Measurements from ENCODE around the gene TAB3.
"Not testable (repeated sequence)": the region's sequence is repeated elsewhere in the genome, so short reads cannot be mapped to it uniquely, and the experiment has no call there.

The TAB3 gene

GRCh38 chrX:30799327-30799726 lies 89.7 kb downstream of the TAB3 start:
- H3K27ac ChIP-seq (ENCODE audit: low read depth, low read length): no peak overlapping the region
- H3K9me3 ChIP-seq (ENCODE audit: control insufficient read depth in 1 of 2, low read length in 2 of 2): no peaks in the 10 kb centered on the region
- no peak overlapping the region for H3K9ac ChIP-seq (ENCODE audit: low read depth in 1 of 2, low read length in 2 of 2)
- H3K4me1 ChIP-seq (ENCODE audit: control insufficient read depth in 1 of 2, insufficient read depth in 2 of 2, low read length in 2 of 2): no peaks in the 10 kb centered on the region
- H3K27me3 ChIP-seq (ENCODE audit: control insufficient read depth in 1 of 2, insufficient read depth in 2 of 2, low read length in 2 of 2): no peaks in the 10 kb centered on the region
- no peaks in the 10 kb centered on the region for H3K36me3 ChIP-seq (ENCODE audit: control insufficient read depth in 1 of 2, insufficient read depth in 2 of 2, low read length in 2 of 2)
- H3K4me3 ChIP-seq (ENCODE audit: low read depth in 1 of 2, low read length in 2 of 2): no peak overlapping the region

GRCh38 chrX:30798810-30799209 lies 90.2 kb downstream of the TAB3 start:
- H3K9me3 ChIP-seq (ENCODE audit: control insufficient read depth in 1 of 2, low read length in 2 of 2): no peaks in the 10 kb centered on the region

GRCh38 chrX:30797301-30797700 lies 91.8 kb downstream of the TAB3 start:
- not testable (repeated sequence) for H3K27me3 ChIP-seq (ENCODE audit: control insufficient read depth in 1 of 2, insufficient read depth in 2 of 2, low read length in 2 of 2); H3K9ac ChIP-seq (ENCODE audit: low read depth in 1 of 2, low read length in 2 of 2); H3K27ac ChIP-seq (ENCODE audit: low read depth, low read length); H3K36me3 ChIP-seq (ENCODE audit: control insufficient read depth in 1 of 2, insufficient read depth in 2 of 2, low read length in 2 of 2); H3K4me3 ChIP-seq (ENCODE audit: low read depth in 1 of 2, low read length in 2 of 2); H3K4me1 ChIP-seq (ENCODE audit: control insufficient read depth in 1 of 2, insufficient read depth in 2 of 2, low read length in 2 of 2); H3K9me3 ChIP-seq (ENCODE audit: control insufficient read depth in 1 of 2, low read length in 2 of 2)

More at GRCh38 chrX:30798810-30799209, 90.2 kb downstream of the TAB3 start:
- Histone ChIP-seq H3K4me1 (ENCODE audit: control insufficient read depth in 1 of 2, insufficient read depth in 2 of 2, low read length in 2 of 2) (no peaks in the 10 kb centered on the region), H3K27ac (ENCODE audit: low read depth, low read length) (no peak overlapping the region), H3K4me3 (ENCODE audit: low read depth in 1 of 2, low read length in 2 of 2) (no peak overlapping the region), H3K36me3 (ENCODE audit: control insufficient read depth in 1 of 2, insufficient read depth in 2 of 2, low read length in 2 of 2) (no peaks in the 10 kb centered on the region), H3K27me3 (ENCODE audit: control insufficient read depth in 1 of 2, insufficient read depth in 2 of 2, low read length in 2 of 2) (no peaks in the 10 kb centered on the region), H3K9ac (ENCODE audit: low read depth in 1 of 2, low read length in 2 of 2) (no peak overlapping the region)

GRCh38 chrX:30795981-30796958 lies 92.8 kb downstream of the TAB3 start:
- Histone ChIP-seq H3K36me3 (ENCODE audit: control insufficient read depth in 1 of 2, insufficient read depth in 2 of 2, low read length in 2 of 2) (no peaks in the 10 kb centered on the region), H3K27me3 (ENCODE audit: control insufficient read depth in 1 of 2, insufficient read depth in 2 of 2, low read length in 2 of 2) (no peaks in the 10 kb centered on the region), H3K9me3 (ENCODE audit: control insufficient read depth in 1 of 2, low read length in 2 of 2) (no peaks in the 10 kb centered on the region), H3K9ac (ENCODE audit: low read depth in 1 of 2, low read length in 2 of 2) (no peak overlapping the region), H3K4me1 (ENCODE audit: control insufficient read depth in 1 of 2, insufficient read depth in 2 of 2, low read length in 2 of 2) (no peaks in the 10 kb centered on the region), H3K4me3 (ENCODE audit: low read depth in 1 of 2, low read length in 2 of 2) (no peak overlapping the region), H3K27ac (ENCODE audit: low read depth, low read length) (no peak overlapping the region)

- Histone ChIP-seq H3K4me1 (ENCODE audit: control insufficient read depth in 1 of 2, insufficient read depth in 2 of 2, low read length in 2 of 2) (no peaks in the 10 kb centered on the region), H3K27ac (ENCODE audit: low read depth, low read length) (no peak overlapping the region), H3K9ac (ENCODE audit: low read depth in 1 of 2, low read length in 2 of 2) (no peak overlapping the region), H3K4me3 (ENCODE audit: low read depth in 1 of 2, low read length in 2 of 2) (no peak overlapping the region), H3K27me3 (ENCODE audit: control insufficient read depth in 1 of 2, insufficient read depth in 2 of 2, low read length in 2 of 2) (no peaks in the 10 kb centered on the region), H3K36me3 (ENCODE audit: control insufficient read depth in 1 of 2, insufficient read depth in 2 of 2, low read length in 2 of 2) (no peaks in the 10 kb centered on the region), H3K9me3 (ENCODE audit: control insufficient read depth in 1 of 2, low read length in 2 of 2) (no peaks in the 10 kb centered on the region)
Observed at GRCh38 chrX:30794497-30794896, 94.6 kb downstream of the TAB3 start.

GRCh38 chrX:30793767-30794103 lies 95.3 kb downstream of the TAB3 start:
- H3K9me3 ChIP-seq (ENCODE audit: control insufficient read depth in 1 of 2, low read length in 2 of 2): no peaks in the 10 kb centered on the region

GRCh38 chrX:30793075-30793766 lies 95.8 kb downstream of the TAB3 start:
- no peak overlapping the region for H3K4me3 ChIP-seq (ENCODE audit: low read depth in 1 of 2, low read length in 2 of 2)
- H3K27me3 ChIP-seq (ENCODE audit: control insufficient read depth in 1 of 2, insufficient read depth in 2 of 2, low read length in 2 of 2): no peaks in the 10 kb centered on the region
- no peak overlapping the region for H3K27ac ChIP-seq (ENCODE audit: low read depth, low read length)
- H3K9me3 ChIP-seq (ENCODE audit: control insufficient read depth in 1 of 2, low read length in 2 of 2): no peaks in the 10 kb centered on the region
- no peaks in the 10 kb centered on the region for H3K36me3 ChIP-seq (ENCODE audit: control insufficient read depth in 1 of 2, insufficient read depth in 2 of 2, low read length in 2 of 2)
- H3K9ac ChIP-seq (ENCODE audit: low read depth in 1 of 2, low read length in 2 of 2): no peak overlapping the region
- H3K4me1 ChIP-seq (ENCODE audit: control insufficient read depth in 1 of 2, insufficient read depth in 2 of 2, low read length in 2 of 2): no peaks in the 10 kb centered on the region

More at GRCh38 chrX:30793767-30794103, 95.3 kb downstream of the TAB3 start:
- Histone ChIP-seq H3K36me3 (ENCODE audit: control insufficient read depth in 1 of 2, insufficient read depth in 2 of 2, low read length in 2 of 2) (no peaks in the 10 kb centered on the region), H3K4me1 (ENCODE audit: control insufficient read depth in 1 of 2, insufficient read depth in 2 of 2, low read length in 2 of 2) (no peaks in the 10 kb centered on the region), H3K4me3 (ENCODE audit: low read depth in 1 of 2, low read length in 2 of 2) (no peak overlapping the region), H3K9ac (ENCODE audit: low read depth in 1 of 2, low read length in 2 of 2) (no peak overlapping the region), H3K27me3 (ENCODE audit: control insufficient read depth in 1 of 2, insufficient read depth in 2 of 2, low read length in 2 of 2) (no peaks in the 10 kb centered on the region), H3K27ac (ENCODE audit: low read depth, low read length) (no peak overlapping the region)

GRCh38 chrX:30791296-30792278 lies 97.5 kb downstream of the TAB3 start:
- no peaks in the 10 kb centered on the region for H3K9me3 ChIP-seq (ENCODE audit: control insufficient read depth in 1 of 2, low read length in 2 of 2)
- no peak overlapping the region for H3K9ac ChIP-seq (ENCODE audit: low read depth in 1 of 2, low read length in 2 of 2)
- no peak overlapping the region for H3K4me3 ChIP-seq (ENCODE audit: low read depth in 1 of 2, low read length in 2 of 2)
- H3K27me3 ChIP-seq (ENCODE audit: control insufficient read depth in 1 of 2, insufficient read depth in 2 of 2, low read length in 2 of 2): no peaks in the 10 kb centered on the region
- H3K27ac ChIP-seq (ENCODE audit: low read depth, low read length): no peak overlapping the region
- no peaks in the 10 kb centered on the region for H3K4me1 ChIP-seq (ENCODE audit: control insufficient read depth in 1 of 2, insufficient read depth in 2 of 2, low read length in 2 of 2)
- no peaks in the 10 kb centered on the region for H3K36me3 ChIP-seq (ENCODE audit: control insufficient read depth in 1 of 2, insufficient read depth in 2 of 2, low read length in 2 of 2)

GRCh38 chrX:30787012-30787411 lies 102.0 kb downstream of the TAB3 start:
- Histone ChIP-seq H3K36me3 (ENCODE audit: control insufficient read depth in 1 of 2, insufficient read depth in 2 of 2, low read length in 2 of 2) (no peaks in the 10 kb centered on the region), H3K9me3 (ENCODE audit: control insufficient read depth in 1 of 2, low read length in 2 of 2) (no peaks in the 10 kb centered on the region), H3K9ac (ENCODE audit: low read depth in 1 of 2, low read length in 2 of 2) (no peak overlapping the region), H3K27me3 (ENCODE audit: control insufficient read depth in 1 of 2, insufficient read depth in 2 of 2, low read length in 2 of 2) (no peaks in the 10 kb centered on the region), H3K27ac (ENCODE audit: low read depth, low read length) (no peak overlapping the region), H3K4me3 (ENCODE audit: low read depth in 1 of 2, low read length in 2 of 2) (no peak overlapping the region), H3K4me1 (ENCODE audit: control insufficient read depth in 1 of 2, insufficient read depth in 2 of 2, low read length in 2 of 2) (no peaks in the 10 kb centered on the region)
